SK-N-SH (cell line): ENCODE measurements around the gene LRRC27. TPM values are rescaled to one million over a fixed set of nuclear protein-coding genes. Genes with fewer than 3 reads are reported as not detected.

Source experiments
- CTCF ChIA-PET: fragments of 300-600, 350-600 bp; formaldehyde crosslinking; extraction: SDS; loops from one replicate; lab custom pipeline; 2021; lab: Yijun Ruan, JAX
- POLR2A ChIA-PET: fragments of 350-600 bp; sonication (Branson Sonifier 250); formaldehyde crosslinking; extraction: SDS; loops from one replicate; lab custom pipeline; 2020; ENCODE audit warnings: antibody characterized with exemption, inconsistent platforms; lab: Yijun Ruan, JAX
- DNase-seq: peaks from one replicate; pipeline ENCODE4 v3.0.0; 2012
- H2AFZ ChIP-seq: fragments of 200-600 bp; sonication (generic); 2 replicates; pipeline ENCODE4 v1.8.1; 2016; ENCODE audit warnings: antibody characterized with exemption, mild to moderate bottlenecking, low read depth
- H3F3A ChIP-seq: fragments of 200-600 bp; sonication (generic); replicated peaks from 2 replicates; pipeline ENCODE3; 2016; ENCODE audit warnings: antibody characterized with exemption, mild to moderate bottlenecking; ENCODE audit not compliant: insufficient read depth
- H3K27ac ChIP-seq, 2 experiments: fragments of 200-500 bp in 1 of 2; fragments of 200-600 bp in 1 of 2; sonication (Bioruptor generic) in 1 of 2; sonication (generic), shearing (Covaris generic) in 1 of 2; 2 replicates each; pipeline versions ENCODE4 v1.5.1 to v1.6.1; 2014 to 2016; ENCODE audit warnings: low read depth in 2 of 2, inconsistent platforms in 1 of 2, low read length in 1 of 2, mild to moderate bottlenecking in 1 of 2, mixed read lengths in 1 of 2
- H3K27me3 ChIP-seq: fragments of 200-600 bp; sonication (generic), shearing (Covaris generic); 2 replicates; pipeline ENCODE4 v1.6.1; 2016; ENCODE audit warnings: mixed run types; ENCODE audit not compliant: insufficient read depth
- H3K36me3 ChIP-seq, 2 experiments: fragments of 200-500 bp in 1 of 2; fragments of 200-600 bp in 1 of 2; sonication (Bioruptor generic) in 1 of 2; sonication (generic) in 1 of 2; replicated peaks in 1 of 2; 2 replicates each; pipeline versions ENCODE3 to v1.5.1; 2014 to 2016; ENCODE audit warnings: low read length in 1 of 2, mild to moderate bottlenecking in 1 of 2; ENCODE audit not compliant: insufficient read depth in 2 of 2, control insufficient read depth in 1 of 2
- H3K4me1 ChIP-seq, 2 experiments: fragments of 200-500 bp in 1 of 2; fragments of 200-600 bp in 1 of 2; sonication (Bioruptor generic) in 1 of 2; sonication (generic), shearing (Covaris generic) in 1 of 2; 2 replicates each; pipeline versions ENCODE4 v1.5.1 to v1.6.1; 2014 to 2016; ENCODE audit warnings: low read depth in 1 of 2, low read length in 1 of 2, mixed run types in 1 of 2; ENCODE audit not compliant: insufficient read depth in 2 of 2, control insufficient read depth in 1 of 2
- H3K4me2 ChIP-seq: fragments of 200-600 bp; sonication (generic), shearing (Covaris generic); 2 replicates; pipeline ENCODE4 v1.6.1; 2017; ENCODE audit warnings: mixed run types
- H3K4me3 ChIP-seq, 2 experiments: fragments of 200-500 bp in 1 of 2; fragments of 200-600 bp in 1 of 2; sonication (Bioruptor generic) in 1 of 2; sonication (generic), shearing (Covaris generic) in 1 of 2; 2 replicates each; pipeline versions ENCODE4 v1.5.1 to v1.8.1; 2014 to 2016; ENCODE audit warnings: low read depth in 2 of 2, inconsistent platforms in 1 of 2, low read length in 1 of 2, mild to moderate bottlenecking in 1 of 2, mixed read lengths in 1 of 2, moderate library complexity in 1 of 2
- H3K79me2 ChIP-seq: fragments of 200-600 bp; sonication (generic); 2 replicates; pipeline ENCODE4 v1.8.1; 2017; ENCODE audit warnings: mild to moderate bottlenecking; ENCODE audit not compliant: insufficient read depth
- H3K9ac ChIP-seq: fragments of 200-600 bp; sonication (generic); 2 replicates; pipeline ENCODE4 v1.6.1; 2017; ENCODE audit warnings: mixed run types
- H3K9me2 ChIP-seq: fragments of 200-600 bp; sonication (generic); 2 replicates; pipeline ENCODE4 v1.6.1; 2017; ENCODE audit warnings: mixed run types
- H3K9me3 ChIP-seq: fragments of 200-600 bp; sonication (generic); 2 replicates; pipeline ENCODE4 v1.6.1; 2017; ENCODE audit warnings: mixed run types, mild to moderate bottlenecking, moderate library complexity
- H4K20me1 ChIP-seq: fragments of 200-600 bp; sonication (generic); 2 replicates; pipeline ENCODE4 v1.6.1; 2017; ENCODE audit warnings: mild to moderate bottlenecking, mixed run types; ENCODE audit not compliant: insufficient read depth
- CHD2 ChIP-seq: fragments of 150-350 bp; IDR thresholded peaks from 2 replicates; pipeline ENCODE4 v1.6.1; 2018; ENCODE audit warnings: low read length; ENCODE audit not compliant: partially characterized antibody
- ELF1 ChIP-seq: IDR thresholded peaks from 2 replicates; pipeline ENCODE4 v1.4.0; 2012
- FOSL2 ChIP-seq: IDR thresholded peaks from 2 replicates; pipeline ENCODE4 v1.4.0; 2012; ENCODE audit warnings: low read depth, mild to moderate bottlenecking, moderate library complexity, borderline replicate concordance
- GABPA ChIP-seq: IDR thresholded peaks from 2 replicates; pipeline ENCODE4 v1.4.0; 2012; ENCODE audit warnings: low read depth, mild to moderate bottlenecking
- MEF2A ChIP-seq: IDR thresholded peaks from 2 replicates; pipeline ENCODE4 v1.4.0; 2012; ENCODE audit warnings: low read depth, borderline replicate concordance
- REST ChIP-seq: IDR thresholded peaks from 2 replicates; pipeline ENCODE4 v1.6.1; 2012; ENCODE audit warnings: mild to moderate bottlenecking, low read depth, low read length, moderate library complexity
- RXRA ChIP-seq: IDR thresholded peaks from 2 replicates; pipeline ENCODE4 v1.4.0; 2012; ENCODE audit warnings: low read depth, mild to moderate bottlenecking, borderline replicate concordance
- SIN3A ChIP-seq: IDR thresholded peaks from 2 replicates; pipeline ENCODE4 v1.6.1; 2012; ENCODE audit warnings: low read depth, mild to moderate bottlenecking, low read length, moderate library complexity, borderline replicate concordance
- SMC3 ChIP-seq: IDR thresholded peaks from 2 replicates; pipeline ENCODE4 v1.6.1; 2012; ENCODE audit warnings: low read depth, low read length, improper control_type of control experiment
- TAF1 ChIP-seq: IDR thresholded peaks from 2 replicates; pipeline ENCODE4 v1.6.1; 2012; ENCODE audit warnings: low read depth, mild to moderate bottlenecking, low read length, moderate library complexity, borderline replicate concordance
- TEAD4 ChIP-seq: IDR thresholded peaks from 2 replicates; pipeline ENCODE4 v1.4.0; 2012; ENCODE audit warnings: mild to moderate bottlenecking, borderline replicate concordance; ENCODE audit not compliant: insufficient read depth
- WGBS: methylation state at CpG from one replicate; pipeline ENCODE4 v1.1.6; 2017; ENCODE audit warnings: low lambda C conversion rate; 5-methylcytosine and 5-hydroxymethylcytosine counted together
- polyA plus RNA-seq, 3 experiments: library from polyadenylated mRNA; depleted of rRNA; stranded (reverse); fragments of >200 nt; gene quantifications; 2 replicates each; pipeline ENCODE4 v1.2.3, GENCODE V29; 2012

LRRC27 gene
- polyA plus RNA-seq, 1 of the 3 experiments (the other 2 are of a cell fraction): 10.0 TPM

GRCh38 chr10:132391676-132392020 is 59.7 kb downstream of the LRRC27 start (continued):
- no peak for TF ChIP-seq REST
- no peak for TF ChIP-seq SMC3
- no peak for TF ChIP-seq GABPA
- no peak for TF ChIP-seq FOSL2
- no peak for TF ChIP-seq CHD2
- no peak for TF ChIP-seq MEF2A

GRCh38 chr10:132392184-132392800 is 60.3 kb downstream of the LRRC27 start:
- no peaks in the 10 kb centered on the region for H3K79me2 ChIP-seq
- H3K36me3 ChIP-seq: no peaks in the 10 kb centered on the region
- no peak overlapping the region for H3K4me3 ChIP-seq
- no peaks in the 10 kb centered on the region for H3K9me2 ChIP-seq
- CTCF ChIA-PET: no interaction called here
- TF ChIP-seq SIN3A (no peak), TEAD4 (no peak), RXRA (no peak), ELF1 (no peak), TAF1 (no peak)
- H3K27ac ChIP-seq: no peak overlapping the region
- H3F3A ChIP-seq: no peaks in the 10 kb centered on the region
- H3K4me1 ChIP-seq: peaks cover 0 to 11% of the 10 kb centered on the region in 2 experiments; a peak in 2 of 4 replicates
- H2AFZ ChIP-seq: no peak overlapping the region
- no peak for DNase-seq
- H3K4me2 ChIP-seq: no peak overlapping the region
- no peaks in the 10 kb centered on the region for H4K20me1 ChIP-seq
- H3K9ac ChIP-seq: no peak overlapping the region
- POLR2A ChIA-PET: no interaction called here
- no peaks in the 10 kb centered on the region for H3K27me3 ChIP-seq
- WGBS: 81% methylated on average over 2 of the region's 2 CpGs
- no peaks in the 10 kb centered on the region for H3K9me3 ChIP-seq
